Right lobe of liver (tissue), 4 donors: Measurements from ENCODE around the gene PIK3R5.

Source experiments
- CTCF ChIP-seq, 4 donors: fragments of 200-600 bp in 3 of 4; fragments of 450-650 bp in 1 of 4; IDR thresholded peaks; one replicate each; pipeline versions ENCODE4 v1.5.1 to v1.8.0; 2016 to 2022; ENCODE audit warnings: antibody characterized with exemption in 4 of 4, mild to moderate bottlenecking in 2 of 4
- POLR2A ChIP-seq: fragments of 450-650 bp; IDR thresholded peaks from one replicate; pipeline ENCODE4 v1.6.1; 2017; ENCODE audit warnings: antibody characterized with exemption, mild to moderate bottlenecking
- donor health status: DM: no; HTN: no; CAD: no.
- donor health status: DM: no; HTN: no; CAD: no.
- donor health status: DM: no; HTN: yes; CAD: no.

- no peak for TF ChIP-seq CTCF (IDR thresholded peaks at IDR 0.05)
- TF ChIP-seq POLR2A: no peak
Measured at GRCh38 chr17:8862213-8863056, 103.1 kb downstream of the PIK3R5 start.
